ENCODE data around the gene PRMT1.

PRMT1 gene

DNA sequence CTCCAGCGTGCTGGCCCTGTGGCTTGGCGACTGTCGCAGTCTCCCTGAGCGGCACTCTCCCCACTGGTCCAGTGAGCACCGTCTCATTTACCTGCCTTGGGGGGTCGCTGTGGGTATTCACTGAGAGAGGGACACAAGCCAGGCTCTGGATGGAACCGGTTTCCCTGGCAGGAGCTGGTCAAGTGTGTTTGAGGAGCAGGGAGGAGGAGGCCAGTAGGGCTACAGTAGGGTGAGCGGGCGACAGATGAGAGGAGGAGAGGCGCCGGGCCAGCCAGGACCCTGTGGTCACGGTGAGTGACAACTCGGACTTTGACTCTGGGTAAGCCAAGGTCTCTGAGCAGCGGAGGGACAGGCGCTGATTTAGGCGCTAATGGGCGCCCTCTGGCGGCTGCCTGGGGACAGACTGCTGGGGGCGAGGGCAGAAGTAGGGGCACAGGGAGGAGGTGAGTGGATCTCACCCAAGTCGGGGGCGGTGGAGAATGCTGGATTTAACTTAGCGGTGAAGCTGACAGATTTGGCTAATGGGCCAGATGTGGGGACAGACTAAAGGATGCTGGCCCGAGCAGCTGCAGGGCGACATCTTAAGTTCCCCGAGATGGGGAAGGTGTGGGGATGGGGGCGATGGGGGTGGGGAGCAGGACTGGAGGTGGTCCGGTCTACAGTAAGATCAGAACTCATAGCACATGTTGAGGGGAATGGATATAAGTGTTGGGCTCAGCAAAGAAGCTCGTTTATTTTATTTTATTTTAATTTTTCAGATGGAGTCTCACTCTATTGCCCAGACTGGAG lies 4.7 kb upstream of the PRMT1 start:
- DNase-seq = peak in 1 of 2 experiments; percentile 19

DNA sequence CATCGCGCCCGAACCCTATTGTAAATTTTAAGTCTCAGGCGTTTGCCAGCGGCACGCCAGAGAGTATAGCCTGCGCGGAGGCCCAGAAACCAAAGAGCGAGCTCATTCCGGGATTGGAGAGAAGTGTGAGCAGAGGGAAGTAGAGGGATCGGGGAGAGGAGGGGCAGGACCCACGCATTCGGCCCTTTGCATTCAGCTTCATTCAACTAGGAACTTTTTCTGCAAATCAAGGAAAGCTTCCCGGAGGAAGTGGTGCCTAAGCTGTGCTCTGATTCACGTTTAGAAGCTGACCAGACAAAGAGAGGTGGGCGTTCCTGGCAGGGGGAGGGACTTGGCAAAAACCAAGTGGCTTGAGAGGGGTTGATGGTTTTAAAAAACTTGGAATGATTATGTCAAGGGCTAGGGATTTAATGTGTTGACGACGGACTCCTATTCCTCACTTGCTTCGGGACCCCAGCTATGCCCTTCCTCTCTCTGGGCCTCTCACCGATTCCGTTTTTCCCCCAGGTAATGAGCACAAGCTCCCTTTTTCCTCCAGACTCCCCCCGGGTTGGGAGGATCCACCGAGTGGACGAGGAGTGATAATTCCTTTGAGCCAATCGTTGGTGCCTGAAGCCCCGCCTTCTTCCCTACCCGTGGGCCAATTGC lies 811 bp upstream of the PRMT1 start:
- DNase-seq = peak; percentile 44 to 90

DNA sequence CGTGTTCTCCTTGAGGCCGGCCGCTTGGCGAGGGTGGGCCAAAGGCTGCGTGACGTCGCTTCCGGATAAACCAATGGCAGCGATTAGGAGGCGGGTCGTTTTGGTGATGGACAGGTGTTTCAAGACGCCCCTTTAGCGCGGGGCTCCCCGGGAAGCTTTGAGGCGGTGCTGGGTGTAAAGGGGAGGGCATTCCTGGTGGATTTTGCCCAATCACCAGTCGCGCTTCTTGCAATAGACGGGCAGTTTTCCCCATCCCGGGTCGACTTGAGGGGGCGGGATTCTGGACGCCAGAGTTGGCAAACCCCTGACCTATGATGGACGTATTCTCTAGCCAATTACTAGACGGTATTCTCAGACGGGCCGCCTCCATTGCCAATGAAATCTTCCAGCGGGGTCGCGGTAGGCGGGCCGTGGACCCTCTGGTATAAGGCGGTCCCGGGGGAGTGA lies 264 bp upstream of the PRMT1 start:
- DNase-seq = peak; percentile 100

DNA sequence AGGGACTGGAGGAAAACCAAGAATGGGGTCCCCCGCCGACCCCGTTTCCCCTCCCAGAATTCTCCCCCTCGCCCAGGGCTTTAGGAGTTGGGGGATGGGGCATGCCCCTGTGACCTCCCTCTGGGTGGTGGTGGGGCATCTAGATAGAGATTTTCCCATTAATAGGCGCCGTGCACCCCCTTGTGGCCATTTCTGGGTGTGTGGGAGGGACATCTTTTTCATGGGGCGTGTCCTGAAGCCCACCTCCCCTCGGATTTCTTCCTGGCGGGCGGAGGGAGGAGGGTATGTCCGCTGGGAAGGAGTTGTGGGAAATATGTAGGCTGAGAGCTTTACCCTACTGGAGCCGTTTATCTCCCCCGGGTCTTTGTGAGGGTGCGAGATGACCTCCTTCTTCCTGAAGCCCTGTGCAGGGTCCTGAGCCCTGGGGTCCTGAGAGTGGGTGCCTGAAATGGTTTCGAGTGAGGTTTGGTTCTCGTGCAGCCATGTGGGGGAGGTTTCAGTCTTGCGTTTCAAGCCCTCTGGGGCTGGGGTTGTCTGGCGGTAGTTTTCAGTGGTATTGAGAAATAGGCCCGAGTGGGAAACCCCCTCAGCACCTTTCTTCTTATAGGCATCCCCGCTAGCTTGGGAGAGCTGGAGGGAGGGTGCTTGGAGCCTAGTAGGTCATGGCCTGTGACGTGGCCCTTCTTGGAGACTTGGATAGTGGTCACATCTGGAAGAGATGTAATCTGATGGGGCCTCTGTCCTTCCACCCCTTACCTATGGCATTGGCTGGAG lies 1.0 kb downstream of the PRMT1 start:
- peak; percentile 24 to 41 for DNase-seq

DNA sequence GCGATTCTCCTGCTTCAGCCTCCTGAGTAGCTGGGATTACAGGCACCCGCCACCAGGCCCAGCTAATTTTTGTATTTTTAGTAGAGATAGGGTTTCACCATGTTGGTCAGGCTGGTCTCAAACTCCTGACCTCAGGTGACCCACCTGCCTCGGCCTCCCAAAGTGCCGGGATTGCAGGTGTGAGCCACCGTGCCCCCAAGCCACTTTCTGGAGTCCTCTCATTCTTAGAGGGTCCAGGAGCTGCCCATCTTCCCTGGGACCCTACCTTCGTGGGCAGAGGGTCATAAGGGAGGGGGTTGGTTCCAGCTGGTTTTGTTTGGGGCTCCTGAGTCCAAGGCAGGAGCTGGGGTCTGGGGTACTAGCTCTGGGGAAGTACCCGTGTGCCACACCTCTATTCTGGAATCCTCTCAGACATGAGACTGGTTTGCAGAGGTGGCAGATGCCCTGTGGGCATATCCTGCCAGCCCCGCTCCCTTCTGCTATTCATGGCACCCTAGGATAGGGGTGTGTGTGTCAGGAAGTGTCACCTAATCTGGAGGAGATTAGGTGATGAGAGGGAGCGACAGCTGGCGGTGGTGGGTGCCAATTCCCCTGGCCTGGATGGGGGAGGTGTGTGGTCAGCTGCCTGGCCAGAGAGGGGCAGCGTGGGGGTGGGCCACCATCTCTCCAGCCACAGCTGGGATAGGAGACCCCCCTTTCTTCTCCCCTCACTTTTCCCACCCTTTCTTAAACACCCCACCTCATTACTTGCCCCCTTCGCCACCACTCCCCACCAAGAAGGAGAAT lies 2.1 kb downstream of the PRMT1 start:
- no peak for DNase-seq

DNA sequence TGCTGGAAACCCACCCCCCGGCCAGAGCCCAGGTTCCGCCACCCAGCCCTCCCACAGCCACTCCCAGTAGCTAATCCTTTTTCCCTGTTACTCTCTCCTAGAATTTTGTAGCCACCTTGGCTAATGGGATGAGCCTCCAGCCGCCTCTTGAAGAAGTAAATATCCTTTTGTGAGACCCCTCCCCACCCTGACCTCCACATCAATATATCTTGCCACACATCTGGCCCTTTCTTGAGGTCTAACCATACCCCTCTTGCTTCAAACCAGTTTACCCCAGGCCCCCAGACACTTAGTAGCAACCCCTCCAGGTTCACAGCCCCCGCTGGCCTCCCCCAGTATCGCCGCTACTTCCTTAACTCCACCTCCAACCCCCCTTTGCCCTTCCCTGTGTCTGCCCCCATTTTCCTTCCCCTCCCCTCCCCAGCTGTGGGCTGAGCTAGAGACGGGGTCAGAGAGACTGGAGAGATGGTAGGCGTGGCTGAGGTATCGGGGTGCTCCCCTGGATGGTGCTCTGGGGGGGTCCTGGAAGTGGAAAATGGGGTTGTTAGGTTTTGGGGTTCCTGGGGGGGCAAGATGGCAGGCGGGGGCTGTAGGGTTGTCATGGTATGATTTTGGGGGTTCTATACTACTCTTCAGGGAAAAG lies 2.8 kb downstream of the PRMT1 start:
- no peak for DNase-seq

DNA sequence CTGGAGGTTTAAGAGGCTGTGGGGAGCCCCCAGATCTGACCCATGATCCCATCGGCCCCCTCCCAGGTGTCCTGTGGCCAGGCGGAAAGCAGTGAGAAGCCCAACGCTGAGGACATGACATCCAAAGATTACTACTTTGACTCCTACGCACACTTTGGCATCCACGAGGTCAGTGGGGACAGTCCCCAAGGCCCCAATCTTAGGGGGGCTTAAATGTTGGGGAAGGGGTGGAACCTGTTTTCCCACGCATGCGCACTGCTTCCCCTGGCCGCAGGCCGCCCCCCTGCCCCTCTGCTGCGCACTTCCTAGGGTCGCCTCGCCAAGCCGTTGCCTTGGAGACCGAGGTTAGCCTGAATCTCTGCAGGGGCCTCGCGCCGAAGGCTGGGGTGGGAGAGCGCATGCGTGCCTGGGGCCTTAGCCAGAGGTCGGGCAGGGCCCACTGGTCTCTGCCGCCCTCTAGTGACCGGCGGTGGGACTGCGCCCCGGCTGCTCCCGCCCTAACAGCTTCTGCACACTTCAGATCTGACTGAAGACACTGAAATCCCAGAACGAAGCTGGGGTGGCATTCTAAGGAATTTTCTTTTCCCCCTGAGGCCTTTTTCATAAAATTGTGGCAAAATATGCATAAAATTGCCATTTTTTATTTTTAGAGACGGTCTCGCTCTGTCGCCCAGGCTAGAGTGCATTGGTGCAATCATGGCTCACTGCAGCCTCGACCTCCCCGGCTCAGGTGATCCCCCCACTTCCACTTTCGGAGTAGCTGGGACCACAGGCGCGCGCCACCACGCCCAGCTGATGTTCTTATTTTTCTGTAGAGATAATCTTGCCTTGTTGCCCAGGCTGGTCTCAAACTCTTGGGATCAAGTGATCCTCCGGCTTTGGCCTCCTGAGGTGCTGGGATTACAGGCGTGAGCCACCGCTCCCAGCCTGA lies 3.6 kb downstream of the PRMT1 start:
- peak in 1 of 2 experiments; percentile 75 for DNase-seq

DNA sequence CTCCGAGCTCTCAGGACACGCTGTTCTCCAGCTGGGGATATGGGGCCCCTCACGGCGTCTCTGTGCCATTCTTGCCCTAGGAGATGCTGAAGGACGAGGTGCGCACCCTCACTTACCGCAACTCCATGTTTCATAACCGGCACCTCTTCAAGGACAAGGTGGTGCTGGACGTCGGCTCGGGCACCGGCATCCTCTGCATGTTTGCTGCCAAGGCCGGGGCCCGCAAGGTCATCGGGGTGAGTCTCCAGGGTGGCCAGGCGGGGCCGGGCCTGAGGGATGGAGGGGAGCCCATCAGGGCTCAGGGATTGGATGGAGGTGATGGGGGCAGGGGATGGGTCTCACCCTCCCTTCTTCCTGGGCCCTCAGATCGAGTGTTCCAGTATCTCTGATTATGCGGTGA lies 4.8 kb downstream of the PRMT1 start:
- DNase-seq = no peak

DNA sequence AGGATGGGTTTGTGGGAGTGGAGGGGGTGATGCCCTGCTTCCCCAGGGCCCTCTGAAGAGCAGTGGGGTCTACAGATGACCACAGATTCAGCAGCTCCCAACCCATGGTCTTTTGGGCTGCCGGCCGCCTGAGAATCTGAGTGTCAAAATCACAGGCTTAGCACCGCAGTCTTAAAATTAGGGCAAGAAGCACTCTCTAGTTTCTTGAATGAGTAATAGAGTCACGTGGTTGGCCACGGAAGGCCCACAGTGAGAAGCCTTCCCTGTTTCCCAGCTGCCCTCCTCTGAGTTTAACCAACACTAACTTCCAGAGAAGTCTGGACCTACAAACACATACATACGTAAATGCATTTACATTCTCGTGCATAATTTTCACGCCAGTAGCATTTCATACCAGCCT lies 5.2 kb downstream of the PRMT1 start:
- no peak for DNase-seq

DNA sequence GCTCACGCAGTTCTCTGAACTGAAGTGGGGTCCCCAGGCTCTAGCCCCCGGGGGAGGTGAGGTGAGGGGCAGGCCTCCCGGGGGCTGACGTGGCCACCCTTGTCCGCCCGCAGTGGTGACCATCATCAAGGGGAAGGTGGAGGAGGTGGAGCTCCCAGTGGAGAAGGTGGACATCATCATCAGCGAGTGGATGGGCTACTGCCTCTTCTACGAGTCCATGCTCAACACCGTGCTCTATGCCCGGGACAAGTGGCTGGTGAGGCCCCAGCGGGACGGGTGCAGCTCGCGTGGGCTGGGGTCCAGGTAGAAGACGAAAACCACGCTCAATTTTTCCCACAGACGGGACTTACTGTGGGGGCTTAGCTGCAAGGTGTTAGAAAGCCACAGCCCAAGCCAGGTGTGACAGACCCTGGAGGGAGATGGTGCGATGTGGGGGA lies 6.8 kb downstream of the PRMT1 start:
- no peak for DNase-seq

DNA sequence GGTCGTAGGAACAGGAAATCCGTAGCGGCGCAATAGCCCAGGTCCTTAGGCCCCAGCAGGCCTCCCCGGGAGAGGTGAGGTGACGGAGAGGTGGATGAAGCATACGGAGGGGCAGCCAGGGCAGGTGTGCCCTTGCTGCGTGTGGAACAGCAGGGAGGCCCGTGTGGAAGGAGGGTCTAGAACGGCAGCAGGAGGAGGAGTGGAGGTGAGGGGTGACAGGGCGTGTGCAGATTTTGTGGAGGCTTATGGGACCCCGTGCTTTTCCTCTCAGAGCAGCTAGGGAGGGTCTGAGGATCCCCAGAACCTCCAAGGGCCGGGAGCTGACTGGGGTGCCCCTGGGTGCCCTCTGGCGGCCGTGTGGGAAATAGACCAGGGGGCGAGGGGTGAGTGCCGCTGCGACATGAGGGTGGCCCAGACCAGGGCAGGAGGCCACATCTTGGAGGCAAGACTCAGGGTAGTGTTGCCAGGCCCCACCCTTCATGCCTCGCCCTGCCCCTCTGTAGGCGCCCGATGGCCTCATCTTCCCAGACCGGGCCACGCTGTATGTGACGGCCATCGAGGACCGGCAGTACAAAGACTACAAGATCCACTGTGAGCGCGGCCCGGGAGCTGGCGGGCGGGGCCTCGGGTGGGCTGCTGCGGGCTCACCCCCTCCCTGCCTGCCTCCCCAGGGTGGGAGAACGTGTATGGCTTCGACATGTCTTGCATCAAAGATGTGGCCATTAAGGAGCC lies 7.3 kb downstream of the PRMT1 start:
- no peak for DNase-seq

DNA sequence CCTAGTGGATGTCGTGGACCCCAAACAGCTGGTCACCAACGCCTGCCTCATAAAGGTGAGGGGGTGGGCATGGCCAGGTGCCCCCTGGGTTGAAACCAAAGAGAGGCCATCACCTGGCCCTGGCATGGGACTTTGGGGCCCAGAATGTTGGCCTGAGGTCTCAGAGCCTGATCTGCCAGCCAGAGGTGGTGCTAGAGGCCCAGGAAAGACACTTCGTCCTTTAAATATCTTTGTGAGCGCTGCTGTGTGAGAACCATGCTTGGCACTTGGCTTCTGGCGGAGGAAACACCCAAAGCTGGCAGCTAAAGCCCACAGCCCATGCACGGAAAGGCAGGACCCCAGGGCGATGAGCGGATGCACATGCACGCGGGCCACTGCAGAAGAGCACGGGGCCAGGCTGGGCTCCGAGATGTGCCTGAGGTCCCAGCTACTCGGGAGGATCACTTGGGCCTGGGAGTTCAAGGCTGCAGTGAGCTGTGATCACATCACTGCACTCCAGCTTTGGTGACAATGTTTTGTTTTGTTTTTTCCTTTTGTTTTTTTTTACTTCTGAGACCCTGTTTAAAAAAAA lies 8.0 kb downstream of the PRMT1 start:
- no peak for DNase-seq

DNA sequence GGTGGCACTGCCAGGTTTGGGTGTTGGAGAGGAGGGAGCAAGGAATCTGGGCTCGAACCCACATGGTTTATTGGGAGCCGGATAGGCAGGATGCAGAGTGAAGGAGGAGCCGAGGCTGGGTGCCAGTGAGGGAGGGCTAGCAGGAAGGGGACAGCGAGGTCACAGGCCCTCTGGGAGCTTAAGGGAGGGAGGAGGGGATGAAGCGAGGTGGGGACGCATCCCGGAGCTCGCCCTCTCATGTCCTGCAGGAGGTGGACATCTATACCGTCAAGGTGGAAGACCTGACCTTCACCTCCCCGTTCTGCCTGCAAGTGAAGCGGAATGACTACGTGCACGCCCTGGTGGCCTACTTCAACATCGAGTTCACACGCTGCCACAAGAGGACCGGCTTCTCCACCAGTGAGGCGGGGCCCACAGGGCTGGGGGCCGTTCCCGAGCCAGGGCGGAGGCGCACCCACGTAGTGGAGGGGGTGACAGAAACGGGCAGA lies 8.8 kb downstream of the PRMT1 start:
- no peak for DNase-seq

DNA sequence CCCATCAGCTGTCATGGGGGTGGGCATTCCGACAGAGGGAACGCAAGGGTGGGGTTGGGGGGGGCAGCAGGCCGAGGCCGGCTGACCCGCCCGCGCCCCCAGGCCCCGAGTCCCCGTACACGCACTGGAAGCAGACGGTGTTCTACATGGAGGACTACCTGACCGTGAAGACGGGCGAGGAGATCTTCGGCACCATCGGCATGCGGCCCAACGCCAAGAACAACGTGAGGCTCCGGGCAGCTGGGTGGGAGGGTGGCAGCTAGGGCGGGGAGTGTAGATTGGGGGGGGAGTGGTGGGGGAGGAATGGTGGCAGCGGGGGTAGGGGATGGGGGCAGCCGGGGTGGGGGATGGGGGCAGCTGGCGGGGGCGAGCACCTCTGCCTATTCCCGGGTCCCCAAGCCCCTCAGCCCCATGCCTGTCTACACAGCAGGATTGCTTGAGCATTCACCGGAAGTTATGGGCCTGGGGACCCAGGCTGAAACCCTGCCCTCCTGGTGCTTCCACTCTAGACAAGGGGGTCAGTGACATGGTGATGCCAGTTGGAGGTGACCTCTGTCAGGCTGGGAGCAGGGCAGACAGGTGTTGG lies 9.5 kb downstream of the PRMT1 start:
- no peak for DNase-seq

DNA sequence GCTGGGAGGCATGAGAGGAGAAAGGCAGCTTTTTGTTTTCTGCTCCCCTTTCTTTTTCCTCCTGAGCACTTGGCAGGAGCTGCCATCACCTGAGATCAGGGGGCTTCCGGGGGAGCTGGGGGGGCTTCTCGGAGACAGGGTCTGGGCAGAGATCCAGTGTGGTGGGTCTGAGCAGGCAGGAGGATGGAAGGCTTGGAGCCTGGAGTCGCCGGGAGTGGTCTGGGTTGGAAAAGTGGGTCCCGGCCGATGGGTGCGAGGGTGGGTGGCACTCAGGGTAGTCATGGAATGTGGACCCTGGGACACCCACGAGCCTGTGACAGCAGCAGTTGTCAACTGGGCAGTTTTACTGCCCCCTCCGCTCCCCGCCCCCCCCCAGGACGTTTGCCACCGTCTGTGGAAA lies 10.1 kb downstream of the PRMT1 start:
- no peak for DNase-seq

DNA sequence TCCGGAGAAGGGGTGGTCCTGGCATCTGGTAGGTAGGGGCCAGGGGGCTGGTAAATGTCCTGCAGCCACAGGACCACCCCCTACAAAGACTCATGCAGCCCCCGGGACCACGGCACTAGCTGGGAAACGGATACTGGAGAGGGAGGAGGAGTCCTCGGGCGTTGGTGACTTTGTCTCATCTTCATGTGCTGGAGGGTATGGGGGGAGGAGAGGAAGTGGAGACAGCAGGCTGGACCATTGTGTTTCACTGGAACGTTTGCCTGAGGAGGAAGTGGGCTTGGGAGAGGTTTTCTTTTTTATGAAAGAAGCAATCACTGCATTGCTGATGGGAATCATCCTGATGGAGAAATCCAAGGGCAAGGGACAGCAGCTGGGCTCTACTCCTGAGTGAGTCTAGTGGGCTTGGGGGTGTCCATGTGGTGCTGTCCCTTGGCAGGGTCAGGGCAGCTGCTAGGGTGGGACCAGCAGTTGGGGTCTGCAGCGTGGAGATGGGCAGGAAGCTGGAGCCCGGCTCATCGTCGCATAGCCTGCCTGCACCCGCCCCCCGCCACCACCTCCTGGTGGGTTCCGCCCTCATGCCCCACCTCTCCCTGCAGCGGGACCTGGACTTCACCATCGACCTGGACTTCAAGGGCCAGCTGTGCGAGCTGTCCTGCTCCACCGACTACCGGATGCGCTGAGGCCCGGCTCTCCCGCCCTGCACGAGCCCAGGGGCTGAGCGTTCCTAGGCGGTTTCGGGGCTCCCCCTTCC lies 10.7 kb downstream of the PRMT1 start:
- peak in 1 of 2 experiments; percentile 12 for DNase-seq

DNA sequence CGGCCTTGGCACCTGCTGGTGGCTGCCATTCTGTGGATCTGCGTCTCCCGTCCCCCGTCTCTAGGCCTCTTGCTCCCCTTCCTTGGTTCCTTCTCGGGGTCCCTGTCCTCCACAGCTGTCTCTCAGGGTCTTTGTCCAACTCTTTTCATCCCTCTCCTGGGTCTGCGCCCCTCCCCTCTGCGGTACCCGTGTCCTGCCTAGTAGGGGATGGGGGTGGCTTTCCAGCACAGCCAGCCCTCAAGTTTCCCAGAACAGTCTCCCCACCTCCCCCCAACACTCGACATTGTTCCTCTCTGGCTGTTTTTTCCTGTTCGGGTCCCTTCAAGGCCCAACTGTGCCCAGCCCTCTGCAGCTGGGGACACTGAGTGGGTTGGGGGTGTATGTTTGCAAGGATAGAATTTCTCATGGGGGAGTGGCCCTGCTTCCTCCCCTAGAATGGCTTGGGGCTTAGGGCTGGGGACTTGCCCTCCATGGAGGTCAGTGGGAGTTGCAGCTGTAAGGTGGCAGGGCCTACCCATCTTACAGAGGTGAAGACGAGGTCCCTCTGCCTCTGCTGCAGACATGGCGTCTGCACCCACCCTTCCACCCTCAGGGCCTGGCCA lies 11.6 kb downstream of the PRMT1 start:
- DNase-seq = no peak
